NCI-H524 treated with DMSO at 0.1 percent for 48 hours (cell line): ENCODE results near the gene YAE1.

Source experiments
- DNase-seq: peaks from one replicate; lab custom pipeline; 2025; lab: John Stamatoyannopoulos, UW

Gene YAE1

DNA sequence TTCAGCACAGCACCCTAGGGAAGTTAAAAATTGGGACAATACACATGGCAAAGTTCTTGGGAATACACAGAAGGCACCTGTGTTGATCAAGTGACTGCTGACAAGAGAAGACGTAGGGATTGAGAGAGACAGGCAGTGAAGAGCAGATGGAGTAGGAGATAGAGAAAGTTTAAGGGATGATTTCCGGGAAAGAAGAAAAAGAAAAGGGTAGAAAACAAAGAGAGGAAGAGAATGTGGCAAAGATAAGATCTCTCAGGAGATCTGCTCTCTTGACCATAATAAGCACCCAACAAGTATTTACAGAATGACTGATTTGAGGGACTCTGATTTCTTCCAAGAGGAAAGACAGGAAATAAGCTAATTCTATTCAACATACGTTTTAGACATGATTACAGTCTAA is 42.1 kb downstream of the YAE1 start:
- no peak for DNase-seq

DNA sequence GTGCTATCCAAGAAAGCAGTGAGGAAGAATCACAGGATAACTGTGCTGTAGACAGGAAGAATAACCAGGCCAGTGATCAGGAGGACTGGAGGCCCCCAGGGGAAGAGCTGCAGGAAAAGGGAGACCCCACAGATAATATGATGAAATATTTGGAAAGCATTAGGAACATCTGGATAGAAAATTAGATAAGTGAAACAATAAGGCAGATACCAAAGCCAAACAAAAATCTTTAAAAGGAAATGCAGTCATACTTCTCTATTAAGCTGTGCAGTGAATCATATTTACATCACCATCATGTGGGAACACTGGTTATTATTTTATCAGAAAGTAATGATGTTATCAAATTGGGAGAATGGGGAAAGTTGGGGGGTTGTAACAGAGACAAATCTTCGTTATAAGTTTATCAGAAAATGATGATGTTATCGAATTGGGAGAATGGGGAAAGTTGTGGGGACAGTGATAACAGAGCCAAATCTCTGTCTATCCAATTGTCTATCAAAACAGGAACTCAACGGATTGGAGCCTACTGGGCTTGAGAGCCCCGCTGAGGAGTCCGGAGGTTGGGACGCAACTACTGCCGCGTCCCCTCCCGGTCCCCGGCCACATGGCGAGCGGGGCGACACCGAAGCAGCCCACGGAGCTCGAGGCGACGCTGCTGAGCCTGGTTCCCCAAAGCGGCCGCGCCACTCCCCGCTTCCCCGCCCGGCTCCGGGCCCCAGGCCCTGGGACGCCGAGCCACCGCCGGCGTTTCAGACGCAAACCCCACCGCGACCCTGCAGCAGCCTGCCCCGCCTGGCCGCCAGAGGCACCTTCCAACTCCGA is 43.1 kb downstream of the YAE1 start:
- no peak for DNase-seq

DNA sequence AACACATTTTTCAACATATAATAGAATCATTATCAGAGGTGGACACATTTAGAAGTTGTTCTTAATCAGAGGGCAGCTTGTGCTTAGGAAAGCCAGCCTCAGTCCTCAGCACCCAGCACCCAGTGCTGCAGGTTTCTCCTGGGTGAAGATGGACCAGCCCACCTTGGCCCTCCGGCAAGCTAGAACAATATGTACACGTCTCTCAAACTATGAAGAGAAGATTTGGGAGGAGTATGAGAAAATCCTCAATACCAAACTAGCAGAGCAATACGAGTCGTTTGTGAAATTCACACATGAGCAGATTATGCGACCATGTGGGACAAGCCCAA is 43.7 kb downstream of the YAE1 start:
- no peak for DNase-seq

DNA sequence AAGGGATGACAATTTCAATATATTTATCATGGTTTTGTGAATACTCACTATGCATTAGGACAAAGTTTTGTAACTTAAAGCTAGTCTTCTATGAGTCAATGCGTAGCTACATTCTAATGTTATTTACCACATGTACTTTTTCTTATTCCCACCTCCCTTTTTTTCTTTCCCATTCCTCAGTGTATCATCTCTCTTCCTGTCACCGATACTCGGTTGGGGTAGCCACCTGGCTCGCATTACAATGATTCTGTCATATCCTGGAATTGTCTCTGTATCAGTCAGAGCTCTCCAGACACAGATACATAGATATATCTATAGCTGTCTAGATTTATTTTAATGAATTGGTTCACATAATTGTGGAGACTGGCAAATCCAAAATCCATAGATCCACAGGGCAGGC is 47.4 kb downstream of the YAE1 start:
- DNase-seq: no peak

DNA sequence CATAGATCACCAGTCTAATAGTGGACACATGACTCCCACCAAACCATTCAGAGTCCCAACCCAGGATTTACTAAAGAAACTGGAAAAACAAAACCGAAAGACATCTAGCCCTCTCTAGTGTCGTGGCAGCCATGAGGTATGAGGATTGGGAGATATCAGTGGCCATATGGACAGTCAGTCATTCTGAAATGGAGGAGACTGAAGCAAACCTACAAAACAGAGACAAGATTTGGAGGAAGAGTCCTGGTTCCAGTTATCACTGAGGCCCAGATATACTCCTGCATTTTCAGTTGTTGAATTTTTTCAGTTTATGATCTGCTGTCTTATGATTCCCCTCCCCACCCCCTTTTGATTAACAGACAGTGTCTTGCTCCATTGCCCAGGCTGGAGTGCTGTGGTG is 48.1 kb downstream of the YAE1 start:
- no peak for DNase-seq

DNA sequence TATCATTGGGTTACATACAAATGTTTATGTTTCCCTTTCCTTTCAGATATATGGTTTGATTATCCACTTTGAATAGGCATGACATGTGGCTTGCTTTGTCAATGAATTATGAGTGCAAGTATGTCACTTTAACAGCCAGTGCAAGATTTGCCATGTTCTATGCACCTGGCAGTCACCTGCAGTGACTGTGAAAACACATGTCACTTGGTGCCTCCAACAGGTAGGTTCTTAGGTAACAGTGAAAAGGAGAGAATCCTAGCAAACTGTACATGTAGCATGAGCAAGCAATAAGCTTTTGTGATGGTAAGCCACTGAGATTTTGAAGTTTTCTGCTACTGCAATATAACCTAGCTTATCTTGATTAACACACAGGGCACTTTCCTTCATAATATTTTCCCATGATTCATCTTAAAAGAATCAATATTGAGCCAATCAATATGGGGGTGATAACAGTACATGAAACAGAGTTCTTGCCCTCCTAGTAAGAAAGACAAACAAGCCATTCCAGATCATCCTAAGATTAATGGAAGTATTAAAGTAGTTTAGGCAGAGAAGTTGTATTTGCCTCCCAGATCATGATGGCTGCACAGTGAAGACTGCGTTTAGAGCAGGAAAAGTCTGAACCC is 49.3 kb downstream of the YAE1 start:
- no peak for DNase-seq

DNA sequence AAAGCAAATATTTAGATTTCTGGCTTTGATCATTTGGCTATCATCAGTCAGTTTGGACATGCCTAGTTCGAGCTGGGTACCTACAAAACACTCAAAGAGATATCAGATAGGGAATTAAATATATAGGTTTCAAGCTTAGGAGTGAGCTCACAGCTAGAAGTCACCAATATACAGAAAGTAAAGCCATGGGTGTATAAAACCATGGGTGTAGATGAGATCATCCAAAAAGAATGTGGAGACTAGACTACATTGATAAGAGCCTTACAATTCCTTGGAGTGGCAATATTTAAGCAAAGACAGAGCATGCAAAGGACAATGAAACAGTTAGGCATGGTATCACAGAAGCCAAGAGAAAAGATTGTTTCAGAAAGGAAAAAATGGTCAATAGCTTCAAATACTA is 49.9 kb downstream of the YAE1 start:
- no peak for DNase-seq

DNA sequence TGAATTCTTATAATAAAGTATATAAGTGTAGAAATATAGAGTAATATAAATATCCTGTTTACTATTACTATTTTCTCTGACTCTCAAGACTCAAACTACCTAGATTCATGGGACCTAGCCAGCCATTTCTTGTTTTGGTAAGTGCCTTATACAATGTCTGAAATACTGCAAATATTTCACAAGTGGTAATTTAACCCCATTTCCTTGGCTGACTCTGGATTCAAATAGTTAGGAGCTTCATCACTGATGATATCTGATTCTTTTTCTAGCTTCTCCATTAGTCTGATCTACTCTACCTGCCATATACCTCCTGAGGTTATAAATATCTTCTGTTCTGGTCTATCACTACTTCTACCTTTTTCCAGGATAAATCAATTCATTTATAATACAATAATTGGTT is 50.8 kb downstream of the YAE1 start:
- no peak for DNase-seq

DNA sequence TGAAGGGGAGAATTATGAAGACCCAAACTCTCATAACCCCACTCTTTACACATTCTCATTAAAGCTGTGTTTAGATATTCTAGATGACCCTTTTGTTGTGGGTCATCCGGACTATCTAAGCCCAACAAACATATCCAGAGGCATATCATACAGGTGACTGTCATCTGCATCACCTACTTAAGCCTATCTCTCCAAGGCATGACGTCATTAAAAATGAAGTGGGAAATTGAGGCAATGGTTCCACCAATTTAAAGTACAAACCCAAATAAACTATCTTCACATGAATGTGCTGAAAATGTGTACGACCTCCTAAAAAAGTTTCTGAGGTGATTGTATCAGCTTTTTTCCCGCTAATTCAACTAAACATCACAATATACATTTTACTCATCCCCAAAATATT is 52.7 kb downstream of the YAE1 start:
- no peak for DNase-seq

DNA sequence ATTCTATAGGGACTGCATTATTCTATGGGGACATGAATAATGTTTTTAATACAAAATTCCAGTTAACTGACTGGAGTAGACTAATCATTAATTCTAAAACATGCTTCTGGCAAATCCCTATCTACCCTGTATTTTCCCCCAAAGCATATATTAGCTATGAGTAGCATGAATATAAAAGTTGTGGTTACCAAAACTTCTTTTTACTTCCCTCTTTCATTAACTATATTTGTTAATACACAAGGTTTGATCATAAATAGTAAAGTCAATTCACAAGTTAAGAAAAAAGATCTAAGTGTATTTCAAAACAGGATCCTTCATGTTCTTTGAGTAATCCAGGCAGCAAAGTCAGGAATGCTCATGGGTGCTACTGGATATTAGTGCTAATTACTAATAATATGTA is 54.3 kb downstream of the YAE1 start:
- DNase-seq: no peak

DNA sequence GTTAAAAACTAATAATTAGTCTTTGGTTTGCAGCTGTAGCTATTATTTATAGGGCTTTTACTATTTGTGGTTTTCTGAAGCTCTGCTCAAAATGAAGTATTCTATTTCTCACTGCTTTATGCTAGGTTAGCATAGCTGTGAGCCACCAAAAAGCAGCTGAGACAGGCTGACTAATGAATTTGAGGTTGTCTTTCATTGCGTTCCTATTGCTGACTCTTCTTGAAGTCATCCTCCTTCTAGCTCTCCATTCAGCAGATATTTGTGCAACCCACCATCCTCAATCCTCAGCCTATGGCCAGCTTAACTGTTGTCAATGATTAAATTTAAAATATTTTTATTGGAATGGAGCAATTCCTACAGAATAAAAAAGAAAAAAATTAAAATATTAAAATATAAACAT is 55.1 kb downstream of the YAE1 start:
- DNase-seq: no peak

DNA sequence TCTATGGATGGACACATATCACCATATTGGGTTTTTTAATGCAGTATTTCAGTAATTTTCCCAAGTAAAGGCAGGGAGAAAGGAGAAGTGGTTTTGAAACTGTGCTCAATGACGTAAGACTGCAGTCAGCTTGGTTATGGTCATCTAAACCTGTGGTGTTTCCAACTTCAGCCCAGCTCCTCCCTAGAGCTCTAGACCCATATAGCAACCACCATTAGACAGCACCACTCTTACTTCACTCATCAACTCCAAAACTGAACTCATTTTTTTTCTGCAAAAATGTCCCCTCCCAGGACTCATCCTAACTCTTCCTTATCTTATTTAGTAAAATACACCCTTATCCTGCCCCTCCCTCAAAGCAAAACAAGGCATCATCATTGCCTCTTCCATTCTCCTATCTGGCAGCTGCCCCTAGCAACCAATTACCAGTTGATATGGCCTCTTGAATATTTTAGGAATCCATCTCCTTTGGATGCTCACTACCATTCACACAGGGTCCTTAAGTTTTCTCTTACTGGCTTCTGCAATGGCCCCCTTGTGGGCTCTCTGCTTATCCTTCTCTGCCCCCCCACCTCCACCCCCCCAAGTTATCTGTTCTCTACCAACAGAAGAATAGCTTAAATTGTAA is 55.7 kb downstream of the YAE1 start:
- DNase-seq: no peak
